Astrocyte (in vitro differentiated cells and primary cell): Measurements from ENCODE around the gene COLQ. TPM values are rescaled to one million over a fixed set of nuclear protein-coding genes. Genes with fewer than 3 reads are reported as not detected.
A peak's percentile ranks its signal among the peaks of the same experiment; 100 is the strongest.

Experiments
- DNase-seq: peaks from one replicate; pipeline ENCODE4 v3.0.0-alpha.2; 2010; ENCODE audit warnings: low read depth
- FAIRE-seq: peaks from 2 replicates; lab custom pipeline; 2011; peaks lifted over from hg19 to GRCh38; lab: Jason Lieb, UNC
- H2AFZ ChIP-seq: 2 replicates; pipeline ENCODE4 v1.6.0; 2012; ENCODE audit warnings: low read depth, low read length, inconsistent platforms
- H3K27ac ChIP-seq: 2 replicates; pipeline ENCODE4 v1.5.1; 2011; ENCODE audit warnings: low read depth, low read length, inconsistent platforms
- H3K27me3 ChIP-seq: 2 replicates; pipeline ENCODE4 v1.6.0; 2011; ENCODE audit warnings: low read length, inconsistent platforms; ENCODE audit not compliant: insufficient read depth
- H3K36me3 ChIP-seq: 2 replicates; pipeline ENCODE4 v1.5.1; 2011; ENCODE audit warnings: low read length, inconsistent platforms; ENCODE audit not compliant: insufficient read depth
- H3K4me1 ChIP-seq: 2 replicates; pipeline ENCODE4 v1.5.1; 2011; ENCODE audit warnings: low read length, inconsistent platforms; ENCODE audit not compliant: insufficient read depth
- H3K4me2 ChIP-seq: 2 replicates; pipeline ENCODE4 v1.6.0; 2012; ENCODE audit warnings: low read length, inconsistent platforms
- H3K4me3 ChIP-seq: 2 replicates; pipeline ENCODE4 v1.5.1; 2011; ENCODE audit warnings: low read depth, mild to moderate bottlenecking, low read length, inconsistent platforms; ENCODE audit not compliant: insufficient read depth
- H3K79me2 ChIP-seq: 2 replicates; pipeline ENCODE4 v1.6.0; 2012; ENCODE audit warnings: mild to moderate bottlenecking, low read length, inconsistent platforms; ENCODE audit not compliant: insufficient read depth
- H3K9ac ChIP-seq: 2 replicates; pipeline ENCODE4 v1.6.0; 2012; ENCODE audit warnings: mild to moderate bottlenecking, low read length, inconsistent platforms
- H3K9me3 ChIP-seq: 2 replicates; pipeline ENCODE4 v1.5.1; 2012; ENCODE audit warnings: low read depth, mild to moderate bottlenecking, low read length, inconsistent platforms; ENCODE audit not compliant: insufficient read depth
- H4K20me1 ChIP-seq: 2 replicates; pipeline ENCODE4 v1.6.0; 2012; ENCODE audit warnings: low read length, inconsistent platforms; ENCODE audit not compliant: insufficient read depth
- H3K27ac Mint-ChIP-seq: one replicate; pipeline ENCODE4 v1.8.0; 2021; ENCODE audit warnings: mild to moderate bottlenecking, mixed read lengths; ENCODE audit not compliant: unreplicated experiment
- H3K27me3 Mint-ChIP-seq: one replicate; pipeline ENCODE4 v1.8.0; 2021; ENCODE audit warnings: low read depth, mixed read lengths; ENCODE audit not compliant: unreplicated experiment
- H3K36me3 Mint-ChIP-seq: one replicate; pipeline ENCODE4 v1.8.0; 2021; ENCODE audit warnings: low read depth, mixed read lengths; ENCODE audit not compliant: unreplicated experiment
- H3K4me1 Mint-ChIP-seq: one replicate; pipeline ENCODE4 v1.8.0; 2021; ENCODE audit warnings: low read depth, mixed read lengths; ENCODE audit not compliant: unreplicated experiment
- H3K4me3 Mint-ChIP-seq: one replicate; pipeline ENCODE4 v1.8.0; 2021; ENCODE audit warnings: mild to moderate bottlenecking, moderate library complexity, mixed read lengths; ENCODE audit not compliant: unreplicated experiment
- H3K9me3 Mint-ChIP-seq: one replicate; pipeline ENCODE4 v1.8.0; 2021; ENCODE audit warnings: mild to moderate bottlenecking, mixed read lengths; ENCODE audit not compliant: unreplicated experiment
- CTCF ChIP-seq: IDR thresholded peaks from 2 replicates; pipeline ENCODE4 v1.5.1; 2011; ENCODE audit warnings: low read depth, mild to moderate bottlenecking, inconsistent platforms, low read length, moderate library complexity; ENCODE audit not compliant: insufficient read depth
- EZH2 ChIP-seq: IDR thresholded peaks from 2 replicates; pipeline ENCODE4 v1.6.1; 2012; ENCODE audit warnings: mild to moderate bottlenecking, low read length, inconsistent platforms; ENCODE audit not compliant: insufficient read depth
- total RNA-seq: library from RNA; stranded (reverse); gene quantifications from 2 replicates; pipeline ENCODE4 v1.2.1, GENCODE V29; 2021

Gene COLQ
- total RNA-seq, 1 donor from 2014 or later: 1.2 TPM

GRCh38 chr3:15513116-15513515, 8.4 kb downstream of the COLQ start:
- Histone ChIP-seq H4K20me1 (no peaks in the 10 kb centered on the region), H3K4me1 (peaks cover 2% of the 10 kb centered on the region), H3K36me3 (no peaks in the 10 kb centered on the region), H2AFZ (no peak overlapping the region), H3K27me3 (no peaks in the 10 kb centered on the region), H3K9ac (no peak overlapping the region), H3K4me2 (no peak overlapping the region), H3K79me2 (no peaks in the 10 kb centered on the region), H3K4me3 (no peak overlapping the region), H3K27ac (no peak overlapping the region), H3K9me3 (no peaks in the 10 kb centered on the region)
- H3K27ac Mint-ChIP-seq: no peak overlapping the region
- peaks cover 5% of the 10 kb centered on the region for H3K27me3 Mint-ChIP-seq
- H3K9me3 Mint-ChIP-seq: no peaks in the 10 kb centered on the region
- no peaks in the 10 kb centered on the region for H3K36me3 Mint-ChIP-seq
- DNase-seq: no peak
- H3K4me1 Mint-ChIP-seq: peaks cover 5% of the 10 kb centered on the region
- H3K4me3 Mint-ChIP-seq: no peak overlapping the region
- no peak for FAIRE-seq
- no peak for TF ChIP-seq CTCF
- TF ChIP-seq EZH2: no peak

- H2AFZ ChIP-seq: no peak overlapping the region
- H3K4me2 ChIP-seq: no peak overlapping the region
- H3K27ac ChIP-seq: no peak overlapping the region
- H3K27me3 Mint-ChIP-seq: peaks cover 5% of the 10 kb centered on the region
- no peak overlapping the region for H3K4me3 Mint-ChIP-seq
- DNase-seq: peak; percentile 22
- no peak overlapping the region for H3K27ac Mint-ChIP-seq
- peaks cover 5% of the 10 kb centered on the region for H3K4me1 Mint-ChIP-seq
- H3K36me3 ChIP-seq: no peaks in the 10 kb centered on the region
- TF ChIP-seq EZH2 (no peak), CTCF (no peak)
- H3K9me3 ChIP-seq: no peaks in the 10 kb centered on the region
- FAIRE-seq: no peak
- H3K36me3 Mint-ChIP-seq: no peaks in the 10 kb centered on the region
- no peak overlapping the region for H3K9ac ChIP-seq
- no peak overlapping the region for H3K4me3 ChIP-seq
- H4K20me1 ChIP-seq: no peaks in the 10 kb centered on the region
- H3K9me3 Mint-ChIP-seq: no peaks in the 10 kb centered on the region
- no peaks in the 10 kb centered on the region for H3K79me2 ChIP-seq
- peaks cover 2% of the 10 kb centered on the region for H3K4me1 ChIP-seq
- no peaks in the 10 kb centered on the region for H3K27me3 ChIP-seq
Observed at GRCh38 chr3:15512166-15512565, 9.3 kb downstream of the COLQ start.

DNA sequence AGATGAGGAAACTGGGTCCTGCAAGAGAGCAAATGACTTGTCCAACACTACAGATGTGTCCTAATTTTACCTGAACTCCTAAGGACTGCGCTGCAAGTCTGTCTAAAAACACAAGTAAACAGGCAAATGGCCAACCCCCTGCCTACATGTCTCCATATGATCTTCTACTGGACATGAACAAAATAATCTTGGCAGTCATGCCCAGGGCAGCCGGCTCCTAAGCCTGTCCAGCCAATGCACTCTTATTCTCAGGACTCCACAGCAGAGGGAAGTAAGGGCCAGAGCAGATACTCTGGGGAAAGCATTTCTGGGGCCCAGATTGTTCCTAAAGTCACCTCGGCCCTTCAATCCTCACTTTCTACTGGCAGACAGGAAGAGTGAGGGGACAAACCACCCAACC, 10.3 kb downstream of the COLQ start:
- Mint-ChIP-seq H3K9me3 (no peaks in the 10 kb centered on the region), H3K36me3 (no peaks in the 10 kb centered on the region), H3K4me1 (peaks cover 5% of the 10 kb centered on the region), H3K4me3 (no peak overlapping the region), H3K27me3 (peaks cover 7% of the 10 kb centered on the region), H3K27ac (no peak overlapping the region)
- no peak overlapping the region for H3K4me3 ChIP-seq
- no peak overlapping the region for H3K27ac ChIP-seq
- DNase-seq: no peak
- no peak overlapping the region for H3K4me2 ChIP-seq
- H3K4me1 ChIP-seq: peaks cover 2% of the 10 kb centered on the region
- no peak for FAIRE-seq
- no peaks in the 10 kb centered on the region for H3K36me3 ChIP-seq
- TF ChIP-seq CTCF (no peak), EZH2 (no peak)
- no peaks in the 10 kb centered on the region for H3K9me3 ChIP-seq
- H3K9ac ChIP-seq: no peak overlapping the region
- H4K20me1 ChIP-seq: no peaks in the 10 kb centered on the region
- H3K27me3 ChIP-seq: no peaks in the 10 kb centered on the region
- H2AFZ ChIP-seq: no peak overlapping the region
- H3K79me2 ChIP-seq: no peaks in the 10 kb centered on the region
